ENCODE data around the gene TMEM141. TPM values are rescaled to one million over a fixed set of nuclear protein-coding genes. Genes with fewer than 3 reads are reported as not detected.

The TMEM141 gene
- total and polyA plus RNA-seq, 2 donors: 81.0 TPM

GRCh38 chr9:136746155-136746490 is 45.0 kb upstream of the TMEM141 start:
- Histone ChIP-seq H3K9me3 (ENCODE audit: control insufficient read depth in 2 of 2, insufficient read depth in 1 of 2, low read length in 1 of 2) (peaks cover 0 to 6% of the 10 kb centered on the region in 2 donors), H3K27me3 (ENCODE audit: control insufficient read depth in 2 of 2, insufficient read depth in 1 of 2, low read length in 1 of 2) (peaks cover 0 to 28% of the 10 kb centered on the region in 2 donors), H3K27ac (ENCODE audit: low read depth in 1 of 2, low read length in 1 of 2) (no peak overlapping the region), H3K4me3 (ENCODE audit: low read length in 2 of 2) (no peak overlapping the region), H3K4me1 (ENCODE audit: control insufficient read depth in 2 of 2, insufficient read depth in 2 of 2, low read length in 2 of 2) (peaks cover 6 to 25% of the 10 kb centered on the region in 2 donors), H3K36me3 (ENCODE audit: control insufficient read depth in 2 of 2, insufficient read depth in 2 of 2, low read length in 1 of 2) (no peaks in the 10 kb centered on the region)
- WGBS: 91% methylated on average over 22 of the region's 22 CpGs
- no peak for DNase-seq (ENCODE audit: low read depth in 6 of 9, low spot score in 9 of 9)

- Histone ChIP-seq H3K9me3 (ENCODE audit: control insufficient read depth in 2 of 2, insufficient read depth in 1 of 2, low read length in 1 of 2) (peaks cover 0 to 4% of the 10 kb centered on the region in 2 donors), H3K27ac (ENCODE audit: low read depth in 1 of 2, low read length in 1 of 2) (no peak overlapping the region), H3K27me3 (ENCODE audit: control insufficient read depth in 2 of 2, insufficient read depth in 1 of 2, low read length in 1 of 2) (peaks cover 0 to 23% of the 10 kb centered on the region in 2 donors), H3K36me3 (ENCODE audit: control insufficient read depth in 2 of 2, insufficient read depth in 2 of 2, low read length in 1 of 2) (no peaks in the 10 kb centered on the region), H3K4me1 (ENCODE audit: control insufficient read depth in 2 of 2, insufficient read depth in 2 of 2, low read length in 2 of 2) (peaks cover 1 to 20% of the 10 kb centered on the region in 2 donors), H3K4me3 (ENCODE audit: low read length in 2 of 2) (no peak overlapping the region)
- WGBS: 95% methylated on average over 18 of the region's 18 CpGs
- no peak for DNase-seq (ENCODE audit: low read depth in 6 of 9, low spot score in 9 of 9)
Measured at GRCh38 chr9:136746621-136747020, 44.5 kb upstream of the TMEM141 start.

- no peak for DNase-seq (ENCODE audit: low read depth in 6 of 9, low spot score in 9 of 9)
- Histone ChIP-seq H3K27ac (ENCODE audit: low read depth in 1 of 2, low read length in 1 of 2) (no peak overlapping the region), H3K9me3 (ENCODE audit: control insufficient read depth in 2 of 2, insufficient read depth in 1 of 2, low read length in 1 of 2) (peaks cover 0 to 5% of the 10 kb centered on the region in 2 donors), H3K36me3 (ENCODE audit: control insufficient read depth in 2 of 2, insufficient read depth in 2 of 2, low read length in 1 of 2) (no peaks in the 10 kb centered on the region), H3K4me1 (ENCODE audit: control insufficient read depth in 2 of 2, insufficient read depth in 2 of 2, low read length in 2 of 2) (peaks cover 0 to 12% of the 10 kb centered on the region in 2 donors), H3K27me3 (ENCODE audit: control insufficient read depth in 2 of 2, insufficient read depth in 1 of 2, low read length in 1 of 2) (peaks cover 0 to 15% of the 10 kb centered on the region in 2 donors), H3K4me3 (ENCODE audit: low read length in 2 of 2) (no peak overlapping the region)
- 97% methylated on average over 22 of the region's 22 CpGs for WGBS
Measured at GRCh38 chr9:136747161-136748060, 43.7 kb upstream of the TMEM141 start.

- H3K4me1 ChIP-seq (ENCODE audit: control insufficient read depth in 2 of 2, insufficient read depth in 2 of 2, low read length in 2 of 2): peaks cover 0 to 6% of the 10 kb centered on the region in 2 donors
- H3K36me3 ChIP-seq (ENCODE audit: control insufficient read depth in 2 of 2, insufficient read depth in 2 of 2, low read length in 1 of 2): no peaks in the 10 kb centered on the region
- 83% methylated on average over 8 of the region's 8 CpGs for WGBS
- H3K4me3 ChIP-seq (ENCODE audit: low read length in 2 of 2): no peak within 1 kb of the TSS
- H3K27me3 ChIP-seq (ENCODE audit: control insufficient read depth in 2 of 2, insufficient read depth in 1 of 2, low read length in 1 of 2): peaks cover 0 to 8% of the 10 kb centered on the region in 2 donors
- no peak for DNase-seq (ENCODE audit: low read depth in 6 of 9, low spot score in 9 of 9)
- no peak within 1 kb of the TSS for H3K27ac ChIP-seq (ENCODE audit: low read depth in 1 of 2, low read length in 1 of 2)
- H3K9me3 ChIP-seq (ENCODE audit: control insufficient read depth in 2 of 2, insufficient read depth in 1 of 2, low read length in 1 of 2): peaks cover 0 to 7% of the 10 kb centered on the region in 2 donors
Measured at GRCh38 chr9:136748201-136748600, 42.9 kb upstream of the TMEM141 start, which contains the start of gene LCN6. Gene LCN6 (minus strand): TSS chr9:136748525. CDS start chr9:136748483, 42 bp downstream.

- H3K4me3 ChIP-seq (ENCODE audit: low read length in 2 of 2): no peak overlapping the region
- H3K36me3 ChIP-seq (ENCODE audit: control insufficient read depth in 2 of 2, insufficient read depth in 2 of 2, low read length in 1 of 2): no peaks in the 10 kb centered on the region
- H3K4me1 ChIP-seq (ENCODE audit: control insufficient read depth in 2 of 2, insufficient read depth in 2 of 2, low read length in 2 of 2): peaks cover 0 to 6% of the 10 kb centered on the region in 2 donors
- H3K9me3 ChIP-seq (ENCODE audit: control insufficient read depth in 2 of 2, insufficient read depth in 1 of 2, low read length in 1 of 2): peaks cover 0 to 15% of the 10 kb centered on the region in 2 donors
- no peak overlapping the region for H3K27ac ChIP-seq (ENCODE audit: low read depth in 1 of 2, low read length in 1 of 2)
- H3K27me3 ChIP-seq (ENCODE audit: control insufficient read depth in 2 of 2, insufficient read depth in 1 of 2, low read length in 1 of 2): peaks cover 0 to 9% of the 10 kb centered on the region in 2 donors
- no peak for DNase-seq (ENCODE audit: low read depth in 6 of 9, low spot score in 9 of 9)
- WGBS: 73% methylated on average over 21 of the region's 21 CpGs
Measured at GRCh38 chr9:136748666-136749611, 42.2 kb upstream of the TMEM141 start.

- H3K4me3 ChIP-seq (ENCODE audit: low read length in 2 of 2): no peak overlapping the region
- 77% methylated on average over 2 of the region's 2 CpGs for WGBS
- no peak overlapping the region for H3K27ac ChIP-seq (ENCODE audit: low read depth in 1 of 2, low read length in 1 of 2)
- DNase-seq (ENCODE audit: low read depth in 6 of 9, low spot score in 9 of 9): no peak
- peaks cover 0 to 6% of the 10 kb centered on the region in 2 donors for H3K4me1 ChIP-seq (ENCODE audit: control insufficient read depth in 2 of 2, insufficient read depth in 2 of 2, low read length in 2 of 2)
- H3K9me3 ChIP-seq (ENCODE audit: control insufficient read depth in 2 of 2, insufficient read depth in 1 of 2, low read length in 1 of 2): peaks cover 0 to 18% of the 10 kb centered on the region in 2 donors
- H3K27me3 ChIP-seq (ENCODE audit: control insufficient read depth in 2 of 2, insufficient read depth in 1 of 2, low read length in 1 of 2): peaks cover 0 to 8% of the 10 kb centered on the region in 2 donors
- no peaks in the 10 kb centered on the region for H3K36me3 ChIP-seq (ENCODE audit: control insufficient read depth in 2 of 2, insufficient read depth in 2 of 2, low read length in 1 of 2)
Measured at GRCh38 chr9:136750526-136750925, 40.6 kb upstream of the TMEM141 start.

- 90% methylated on average over 1 of the region's 1 CpG for WGBS
- Histone ChIP-seq H3K9me3 (ENCODE audit: control insufficient read depth in 2 of 2, insufficient read depth in 1 of 2, low read length in 1 of 2) (peaks cover 0 to 26% of the 10 kb centered on the region in 2 donors), H3K36me3 (ENCODE audit: control insufficient read depth in 2 of 2, insufficient read depth in 2 of 2, low read length in 1 of 2) (no peaks in the 10 kb centered on the region), H3K4me1 (ENCODE audit: control insufficient read depth in 2 of 2, insufficient read depth in 2 of 2, low read length in 2 of 2) (peaks cover 0 to 6% of the 10 kb centered on the region in 2 donors), H3K27ac (ENCODE audit: low read depth in 1 of 2, low read length in 1 of 2) (no peak overlapping the region), H3K27me3 (ENCODE audit: control insufficient read depth in 2 of 2, insufficient read depth in 1 of 2, low read length in 1 of 2) (peaks cover 0 to 8% of the 10 kb centered on the region in 2 donors), H3K4me3 (ENCODE audit: low read length in 2 of 2) (no peak overlapping the region)
- no peak for DNase-seq (ENCODE audit: low read depth in 6 of 9, low spot score in 9 of 9)
Measured at GRCh38 chr9:136751244-136751643, 39.9 kb upstream of the TMEM141 start.

- no peak overlapping the region for H3K4me3 ChIP-seq (ENCODE audit: low read length in 2 of 2)
- H3K27me3 ChIP-seq (ENCODE audit: control insufficient read depth in 2 of 2, insufficient read depth in 1 of 2, low read length in 1 of 2): peaks cover 0 to 8% of the 10 kb centered on the region in 2 donors
- peaks cover 0 to 31% of the 10 kb centered on the region in 2 donors for H3K9me3 ChIP-seq (ENCODE audit: control insufficient read depth in 2 of 2, insufficient read depth in 1 of 2, low read length in 1 of 2)
- H3K4me1 ChIP-seq (ENCODE audit: control insufficient read depth in 2 of 2, insufficient read depth in 2 of 2, low read length in 2 of 2): peaks cover 0 to 6% of the 10 kb centered on the region in 2 donors
- no peak overlapping the region for H3K27ac ChIP-seq (ENCODE audit: low read depth in 1 of 2, low read length in 1 of 2)
- no peaks in the 10 kb centered on the region for H3K36me3 ChIP-seq (ENCODE audit: control insufficient read depth in 2 of 2, insufficient read depth in 2 of 2, low read length in 1 of 2)
- DNase-seq (ENCODE audit: low read depth in 6 of 9, low spot score in 9 of 9): no peak
Measured at GRCh38 chr9:136751814-136752213, 39.3 kb upstream of the TMEM141 start.

Data from thymus (tissue), 11 donors.